ENCODE results near the gene BTBD9.

DNA sequence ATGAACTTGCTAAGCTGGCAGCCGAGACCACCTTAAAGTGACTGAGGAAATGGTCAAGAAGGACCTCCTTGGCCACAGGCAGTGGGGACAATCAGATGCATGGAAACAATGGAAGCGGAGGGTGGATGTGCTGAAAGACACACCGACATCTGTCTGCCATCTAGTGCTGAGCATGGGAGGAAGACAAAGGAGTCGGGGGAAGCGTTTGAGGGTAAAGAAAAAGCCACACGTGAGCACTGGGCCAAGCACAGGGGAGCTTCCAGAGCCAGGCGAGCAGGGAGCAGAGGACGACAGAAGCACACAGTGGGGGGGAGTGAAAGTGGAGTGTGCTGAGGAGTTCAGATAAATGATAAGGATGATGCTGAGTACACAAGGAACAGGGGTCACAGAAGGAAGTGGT, 452.4 kb downstream of the BTBD9 start:
- TF ChIP-seq, protein P1, sequence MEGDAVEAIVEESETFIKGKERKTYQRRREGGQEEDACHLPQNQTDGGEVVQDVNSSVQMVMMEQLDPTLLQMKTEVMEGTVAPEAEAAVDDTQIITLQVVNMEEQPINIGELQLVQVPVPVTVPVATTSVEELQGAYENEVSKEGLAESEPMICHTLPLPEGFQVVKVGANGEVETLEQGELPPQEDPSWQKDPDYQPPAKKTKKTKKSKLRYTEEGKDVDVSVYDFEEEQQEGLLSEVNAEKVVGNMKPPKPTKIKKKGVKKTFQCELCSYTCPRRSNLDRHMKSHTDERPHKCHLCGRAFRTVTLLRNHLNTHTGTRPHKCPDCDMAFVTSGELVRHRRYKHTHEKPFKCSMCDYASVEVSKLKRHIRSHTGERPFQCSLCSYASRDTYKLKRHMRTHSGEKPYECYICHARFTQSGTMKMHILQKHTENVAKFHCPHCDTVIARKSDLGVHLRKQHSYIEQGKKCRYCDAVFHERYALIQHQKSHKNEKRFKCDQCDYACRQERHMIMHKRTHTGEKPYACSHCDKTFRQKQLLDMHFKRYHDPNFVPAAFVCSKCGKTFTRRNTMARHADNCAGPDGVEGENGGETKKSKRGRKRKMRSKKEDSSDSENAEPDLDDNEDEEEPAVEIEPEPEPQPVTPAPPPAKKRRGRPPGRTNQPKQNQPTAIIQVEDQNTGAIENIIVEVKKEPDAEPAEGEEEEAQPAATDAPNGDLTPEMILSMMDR (IDR thresholded peaks at IDR 0.05 in 8 of 11, conservative IDR thresholded peaks at IDR 0.05 in 3 of 11): no peak
- TF ChIP-seq POLR2AphosphoS5 (IDR thresholded peaks at IDR 0.05): no peak
- no peak for TF ChIP-seq POLR2A (IDR thresholded peaks at IDR 0.05)
